ENCODE measurements around the gene EYA2.

GRCh38 chr20:47156301-47157137, 261.9 kb downstream of the EYA2 start:
- TF ChIP-seq POLR2A (IDR thresholded peaks at IDR 0.05) (no peak), POLR2AphosphoS5 (IDR thresholded peaks at IDR 0.05) (no peak), CTCF (IDR thresholded peaks at IDR 0.05) (no peak)

All from breast epithelium (tissue), 3 donors.